Stimulated activated memory B cell treated with anti-CD40 and anti-IgM and Interleukin-4, amounts not matched to agents 10 μg/mL and 1 μg/mL and 100 μg/mL, for 72 hours (primary cell): ENCODE data around the gene NEDD8.

ENCODE experiments used
- ATAC-seq: fragments of 150-1000 bp; cut with Tn5 transposase; 2 replicates; pipeline ENCODE4 v1.10.0; 2021
- H3K27ac Mint-ChIP-seq: one replicate; pipeline ENCODE4 v1.8.0; 2022; ENCODE audit warnings: mild to moderate bottlenecking, mixed read lengths
- H3K27me3 Mint-ChIP-seq: one replicate; pipeline ENCODE4 v1.8.0; 2022; ENCODE audit warnings: mixed read lengths
- H3K36me3 Mint-ChIP-seq: one replicate; pipeline ENCODE4 v1.8.0; 2022; ENCODE audit warnings: mixed read lengths
- H3K4me1 Mint-ChIP-seq: one replicate; pipeline ENCODE4 v1.8.0; 2022; ENCODE audit warnings: mixed read lengths
- H3K4me3 Mint-ChIP-seq: one replicate; pipeline ENCODE4 v1.8.0; 2022; ENCODE audit warnings: mild to moderate bottlenecking, moderate library complexity, mixed read lengths
- H3K9me3 Mint-ChIP-seq: one replicate; pipeline ENCODE4 v1.8.0; 2022; ENCODE audit warnings: mixed read lengths

The NEDD8 gene

GRCh38 chr14:24269910-24270536 lies 37.9 kb upstream of the NEDD8 start:
- no peaks in the 10 kb centered on the region for H3K27me3 Mint-ChIP-seq
- H3K4me1 Mint-ChIP-seq, result peaks cover 43% of the 10 kb centered on the region
- no peak overlapping the region for H3K27ac Mint-ChIP-seq
- peak overlapping the region; percentile 97 for H3K4me3 Mint-ChIP-seq
- no peaks in the 10 kb centered on the region for H3K9me3 Mint-ChIP-seq
- H3K36me3 Mint-ChIP-seq, result peaks cover 21% of the 10 kb centered on the region
- ATAC-seq, result no peak

- Mint-ChIP-seq H3K4me1 (peaks cover 40% of the 10 kb centered on the region), H3K36me3 (peaks cover 21% of the 10 kb centered on the region), H3K9me3 (no peaks in the 10 kb centered on the region), H3K27ac (no peak overlapping the region), H3K27me3 (no peaks in the 10 kb centered on the region), H3K4me3 (no peak overlapping the region)
- no peak for ATAC-seq
Measured at GRCh38 chr14:24269368-24269767, 37.2 kb upstream of the NEDD8 start.

GRCh38 chr14:24268225-24268624 lies 36.1 kb upstream of the NEDD8 start:
- no peak overlapping the region for H3K4me3 Mint-ChIP-seq
- no peak overlapping the region for H3K27ac Mint-ChIP-seq
- H3K27me3 Mint-ChIP-seq, result no peaks in the 10 kb centered on the region
- peaks cover 21% of the 10 kb centered on the region for H3K36me3 Mint-ChIP-seq
- H3K9me3 Mint-ChIP-seq, result no peaks in the 10 kb centered on the region
- ATAC-seq, result no peak
- H3K4me1 Mint-ChIP-seq, result peaks cover 29% of the 10 kb centered on the region

- Mint-ChIP-seq H3K4me3 (no peak overlapping the region), H3K4me1 (peaks cover 22% of the 10 kb centered on the region), H3K27me3 (no peaks in the 10 kb centered on the region), H3K27ac (no peak overlapping the region), H3K9me3 (no peaks in the 10 kb centered on the region), H3K36me3 (peaks cover 26% of the 10 kb centered on the region)
- no peak for ATAC-seq
Measured at GRCh38 chr14:24267516-24267915, 35.3 kb upstream of the NEDD8 start.

GRCh38 chr14:24266344-24267244 lies 34.4 kb upstream of the NEDD8 start:
- H3K4me1 Mint-ChIP-seq, result peaks cover 13% of the 10 kb centered on the region
- H3K9me3 Mint-ChIP-seq, result no peaks in the 10 kb centered on the region
- no peak for ATAC-seq
- peaks cover 32% of the 10 kb centered on the region for H3K36me3 Mint-ChIP-seq
- peak overlapping the region; percentile 12 for H3K27ac Mint-ChIP-seq
- H3K27me3 Mint-ChIP-seq, result no peaks in the 10 kb centered on the region
- no peak overlapping the region for H3K4me3 Mint-ChIP-seq

GRCh38 chr14:24264298-24264697 lies 32.1 kb upstream of the NEDD8 start:
- ATAC-seq, result no peak
- H3K4me3 Mint-ChIP-seq, result no peak overlapping the region
- peaks cover 35% of the 10 kb centered on the region for H3K36me3 Mint-ChIP-seq
- no peak overlapping the region for H3K27ac Mint-ChIP-seq
- no peaks in the 10 kb centered on the region for H3K27me3 Mint-ChIP-seq
- no peaks in the 10 kb centered on the region for H3K9me3 Mint-ChIP-seq
- H3K4me1 Mint-ChIP-seq, result peaks cover 10% of the 10 kb centered on the region

- ATAC-seq, result no peak
- Mint-ChIP-seq H3K4me3 (no peak overlapping the region), H3K4me1 (peaks cover 10% of the 10 kb centered on the region), H3K27me3 (no peaks in the 10 kb centered on the region), H3K36me3 (peaks cover 33% of the 10 kb centered on the region), H3K27ac (no peak overlapping the region), H3K9me3 (no peaks in the 10 kb centered on the region)
Measured at GRCh38 chr14:24263848-24264247, 31.7 kb upstream of the NEDD8 start.

GRCh38 chr14:24262821-24263733 lies 30.9 kb upstream of the NEDD8 start, which contains the start of gene TGM1:
TSS of gene TGM1 (minus strand) at chr14:24263177. CDS start at chr14:24262352, 825 bp downstream.
- Mint-ChIP-seq H3K27ac (no peak within 1 kb of the TSS), H3K9me3 (no peaks in the 10 kb centered on the region), H3K36me3 (peaks cover 33% of the 10 kb centered on the region), H3K27me3 (no peaks in the 10 kb centered on the region), H3K4me3 (no peak within 1 kb of the TSS), H3K4me1 (peaks cover 10% of the 10 kb centered on the region)
- no peak for ATAC-seq

GRCh38 chr14:24261969-24262327 lies 29.8 kb upstream of the NEDD8 start:
- Mint-ChIP-seq H3K4me3 (no peak overlapping the region), H3K4me1 (peaks cover 5% of the 10 kb centered on the region), H3K27me3 (no peaks in the 10 kb centered on the region), H3K36me3 (peaks cover 29% of the 10 kb centered on the region), H3K27ac (no peak overlapping the region), H3K9me3 (no peaks in the 10 kb centered on the region)
- no peak for ATAC-seq

GRCh38 chr14:24261256-24261968 lies 29.2 kb upstream of the NEDD8 start:
- ATAC-seq, result no peak
- H3K4me3 Mint-ChIP-seq, result no peak overlapping the region
- peaks cover 27% of the 10 kb centered on the region for H3K36me3 Mint-ChIP-seq
- no peaks in the 10 kb centered on the region for H3K4me1 Mint-ChIP-seq
- H3K27me3 Mint-ChIP-seq, result no peaks in the 10 kb centered on the region
- H3K27ac Mint-ChIP-seq, result no peak overlapping the region
- H3K9me3 Mint-ChIP-seq, result no peaks in the 10 kb centered on the region

- H3K27ac Mint-ChIP-seq, result no peak overlapping the region
- H3K4me1 Mint-ChIP-seq, result no peaks in the 10 kb centered on the region
Measured at GRCh38 chr14:24260780-24261157, 28.6 kb upstream of the NEDD8 start.

GRCh38 chr14:24260026-24260779 lies 28.0 kb upstream of the NEDD8 start:
- Mint-ChIP-seq H3K36me3 (peaks cover 22% of the 10 kb centered on the region), H3K9me3 (no peaks in the 10 kb centered on the region), H3K4me1 (no peaks in the 10 kb centered on the region), H3K27me3 (no peaks in the 10 kb centered on the region), H3K4me3 (no peak overlapping the region), H3K27ac (no peak overlapping the region)
- no peak for ATAC-seq

More at GRCh38 chr14:24260780-24261157, 28.6 kb upstream of the NEDD8 start:
- no peak for ATAC-seq
- Mint-ChIP-seq H3K9me3 (no peaks in the 10 kb centered on the region), H3K36me3 (peaks cover 22% of the 10 kb centered on the region), H3K4me3 (no peak overlapping the region), H3K27me3 (no peaks in the 10 kb centered on the region)

- Mint-ChIP-seq H3K4me3 (no peak overlapping the region), H3K27me3 (no peaks in the 10 kb centered on the region), H3K27ac (no peak overlapping the region), H3K4me1 (no peaks in the 10 kb centered on the region), H3K9me3 (no peaks in the 10 kb centered on the region), H3K36me3 (peaks cover 27% of the 10 kb centered on the region)
- ATAC-seq, result no peak
Measured at GRCh38 chr14:24259282-24260025, 27.3 kb upstream of the NEDD8 start.
